Fibroblast of lung (primary cell): ENCODE data around the gene TWF2.

Experiments
- EZH2 ChIP-seq: IDR thresholded peaks from 2 replicates; pipeline ENCODE4 v1.5.1; 2012; ENCODE audit warnings: low read length, control low read depth, mild to moderate bottlenecking; ENCODE audit errors: missing control alignments
- TF ChIP-seq, protein P1 (sequence below), 2 donors: IDR thresholded peaks in 1 of 2; conservative IDR thresholded peaks in 1 of 2; 1 replicate in 1 of 2; 2 replicates in 1 of 2; pipeline ENCODE4 v1.5.1; 2011 to 2012; ENCODE audit warnings: low read length in 2 of 2, control low read depth in 1 of 2, inconsistent platforms in 1 of 2, low read depth in 1 of 2, mild to moderate bottlenecking in 1 of 2

DNA sequence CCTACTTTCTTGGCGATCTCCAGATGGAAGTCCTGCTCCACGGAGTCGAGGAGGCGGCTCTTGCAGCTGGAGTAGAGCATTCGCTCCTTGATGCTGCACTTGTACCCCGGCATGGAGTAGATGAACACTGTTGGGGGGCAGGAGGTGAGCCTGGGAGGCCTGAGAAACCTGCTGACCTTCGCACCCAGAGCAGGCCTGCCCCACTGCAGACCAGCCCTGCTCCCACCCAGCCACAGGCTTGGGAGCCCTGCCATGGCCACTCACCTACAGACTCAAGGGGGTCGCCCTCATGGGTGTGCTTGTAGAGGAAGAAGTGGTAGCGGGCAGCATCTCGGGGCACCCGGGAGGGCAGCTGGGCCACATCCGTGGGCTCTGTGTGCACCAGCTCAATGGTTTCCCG lies 9.3 kb downstream of the TWF2 start:
- TF ChIP-seq, protein P1, sequence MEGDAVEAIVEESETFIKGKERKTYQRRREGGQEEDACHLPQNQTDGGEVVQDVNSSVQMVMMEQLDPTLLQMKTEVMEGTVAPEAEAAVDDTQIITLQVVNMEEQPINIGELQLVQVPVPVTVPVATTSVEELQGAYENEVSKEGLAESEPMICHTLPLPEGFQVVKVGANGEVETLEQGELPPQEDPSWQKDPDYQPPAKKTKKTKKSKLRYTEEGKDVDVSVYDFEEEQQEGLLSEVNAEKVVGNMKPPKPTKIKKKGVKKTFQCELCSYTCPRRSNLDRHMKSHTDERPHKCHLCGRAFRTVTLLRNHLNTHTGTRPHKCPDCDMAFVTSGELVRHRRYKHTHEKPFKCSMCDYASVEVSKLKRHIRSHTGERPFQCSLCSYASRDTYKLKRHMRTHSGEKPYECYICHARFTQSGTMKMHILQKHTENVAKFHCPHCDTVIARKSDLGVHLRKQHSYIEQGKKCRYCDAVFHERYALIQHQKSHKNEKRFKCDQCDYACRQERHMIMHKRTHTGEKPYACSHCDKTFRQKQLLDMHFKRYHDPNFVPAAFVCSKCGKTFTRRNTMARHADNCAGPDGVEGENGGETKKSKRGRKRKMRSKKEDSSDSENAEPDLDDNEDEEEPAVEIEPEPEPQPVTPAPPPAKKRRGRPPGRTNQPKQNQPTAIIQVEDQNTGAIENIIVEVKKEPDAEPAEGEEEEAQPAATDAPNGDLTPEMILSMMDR (conservative IDR thresholded peaks at IDR 0.05 in 1 of 2, IDR thresholded peaks at IDR 0.05 in 1 of 2; ENCODE audit: low read depth in 1 of 2, low read length in 2 of 2): no peak
- no peak for TF ChIP-seq EZH2
